H1 (cell line): Measurements from ENCODE around the gene CACNB4. TPM values are rescaled to one million over a fixed set of nuclear protein-coding genes. Genes with fewer than 3 reads are reported as not detected.

Source experiments
- CTCF ChIA-PET: fragments of 300-600 bp; sonication (Branson Sonifier 250); formaldehyde crosslinking; loops from one replicate; lab custom pipeline; 2021; ENCODE audit not compliant: partially characterized antibody; lab: Charles Lee
- POLR2A ChIA-PET: fragments of 300-600 bp; sonication (Branson Sonifier 250); formaldehyde crosslinking; loops from one replicate; lab custom pipeline; 2021; ENCODE audit warnings: inconsistent platforms; ENCODE audit not compliant: partially characterized antibody; lab: Charles Lee
- DNase-seq, 2 experiments: peaks; one replicate each; pipeline versions ENCODE4 v3.0.0 to v3.0.0-alpha.2; 2010 to 2022; ENCODE audit warnings: low spot score in 2 of 2, low read depth in 1 of 2, mixed read lengths in 1 of 2
- FAIRE-seq: peaks from 2 replicates; lab custom pipeline; 2011; peaks lifted over from hg19 to GRCh38; lab: Jason Lieb, UNC
- H2AFZ ChIP-seq: 2 replicates; pipeline ENCODE4 v1.8.1; 2012; ENCODE audit warnings: low read length, inconsistent platforms
- H2AK5ac ChIP-seq: 2 replicates; pipeline ENCODE4 v1.6.1; 2013; ENCODE audit warnings: low read depth, low read length
- H2BK120ac ChIP-seq: replicated peaks from 2 replicates; pipeline ENCODE3; 2013; ENCODE audit warnings: low read depth, low read length, inconsistent platforms
- H2BK12ac ChIP-seq: 2 replicates; pipeline ENCODE4 v1.6.1; 2013; ENCODE audit warnings: low read depth, low read length
- H2BK15ac ChIP-seq: 2 replicates; pipeline ENCODE4 v1.6.1; 2013; ENCODE audit warnings: low read length
- H2BK20ac ChIP-seq: 2 replicates; pipeline ENCODE4 v1.6.1; 2013; ENCODE audit warnings: low read length
- H2BK5ac ChIP-seq: 2 replicates; pipeline ENCODE4 v1.6.1; 2013; ENCODE audit warnings: low read depth, low read length
- H3K14ac ChIP-seq: 2 replicates; pipeline ENCODE4 v1.6.1; 2013; ENCODE audit warnings: inconsistent platforms; ENCODE audit not compliant: insufficient read length
- H3K18ac ChIP-seq: 2 replicates; pipeline ENCODE4 v1.6.1; 2013; ENCODE audit warnings: low read length; ENCODE audit errors: extremely low read depth
- H3K23ac ChIP-seq: 2 replicates; pipeline ENCODE4 v1.6.1; 2013; ENCODE audit warnings: inconsistent platforms; ENCODE audit not compliant: insufficient read length
- H3K23me2 ChIP-seq: 2 replicates; pipeline ENCODE4 v1.6.1; 2013; ENCODE audit warnings: low read depth, low read length
- H3K27ac ChIP-seq: 2 replicates; pipeline ENCODE4 v1.6.1; 2011; ENCODE audit warnings: low read depth, low read length, inconsistent platforms
- H3K27me3 ChIP-seq, 4 experiments: replicated peaks in 1 of 4; 1 replicate in 1 of 4; 2 replicates in 3 of 4; pipeline versions ENCODE4 v1.6.1 to v1.8.1; 2011 to 2013; ENCODE audit warnings: low read length in 3 of 4, mild to moderate bottlenecking in 3 of 4, inconsistent platforms in 2 of 4, mixed read lengths in 2 of 4, moderate library complexity in 1 of 4; ENCODE audit not compliant: control insufficient read depth in 3 of 4, insufficient read depth in 3 of 4; ENCODE audit errors: extremely low read depth in 1 of 4
- H3K36me3 ChIP-seq, 4 experiments: 2 replicates each; pipeline versions ENCODE4 v1.6.1 to v1.8.1; 2011 to 2013; ENCODE audit warnings: mild to moderate bottlenecking in 4 of 4, low read length in 3 of 4, moderate library complexity in 2 of 4, control low read depth in 1 of 4, inconsistent platforms in 1 of 4; ENCODE audit not compliant: insufficient read depth in 4 of 4, control insufficient read depth in 2 of 4
- H3K4ac ChIP-seq: replicated peaks from 2 replicates; pipeline ENCODE3; 2013; ENCODE audit warnings: low read length, low read depth, mixed read lengths, inconsistent platforms; ENCODE audit not compliant: insufficient read length
- H3K4me1 ChIP-seq, 4 experiments: replicated peaks in 1 of 4; 1 replicate in 1 of 4; 2 replicates in 3 of 4; pipeline versions ENCODE4 v1.6.1 to v1.8.1; 2011 to 2013; ENCODE audit warnings: low read length in 3 of 4, inconsistent platforms in 2 of 4, mixed read lengths in 1 of 4; ENCODE audit not compliant: insufficient read depth in 4 of 4, control insufficient read depth in 3 of 4
- H3K4me2 ChIP-seq, 2 experiments: 2 replicates each; pipeline versions ENCODE4 v1.6.1 to v1.8.1; 2011 to 2013; ENCODE audit warnings: low read depth in 2 of 2, low read length in 2 of 2, control low read depth in 1 of 2, inconsistent platforms in 1 of 2, mild to moderate bottlenecking in 1 of 2; ENCODE audit not compliant: insufficient read depth in 1 of 2
- H3K4me3 ChIP-seq, 4 experiments: fragments of 200-600, 300-600 bp in 1 of 4; sonication (generic), shearing (Covaris generic), sonication (Bioruptor Twin) in 1 of 4; 2 replicates each; pipeline versions ENCODE4 v1.5.1 to v1.8.1; 2011 to 2016; ENCODE audit warnings: low read length in 4 of 4, low read depth in 3 of 4, control low read depth in 2 of 4, inconsistent platforms in 2 of 4, mild to moderate bottlenecking in 2 of 4, mixed read lengths in 1 of 4, moderate library complexity in 1 of 4; ENCODE audit not compliant: insufficient read depth in 2 of 4; ENCODE audit errors: extremely low read depth in 1 of 4
- H3K56ac ChIP-seq: replicated peaks from 2 replicates; pipeline ENCODE3; 2013; ENCODE audit warnings: low read depth, mild to moderate bottlenecking, mixed read lengths, low read length, inconsistent platforms; ENCODE audit not compliant: insufficient read length
- H3K79me1 ChIP-seq: 2 replicates; pipeline ENCODE4 v1.6.1; 2013; ENCODE audit warnings: low read depth, low read length, control low read depth
- H3K79me2 ChIP-seq, 2 experiments: 2 replicates each; pipeline versions ENCODE4 v1.6.1 to v1.8.1; 2012 to 2013; ENCODE audit warnings: low read length in 2 of 2, mild to moderate bottlenecking in 2 of 2, inconsistent platforms in 1 of 2; ENCODE audit not compliant: insufficient read depth in 2 of 2, control insufficient read depth in 1 of 2
- H3K9ac ChIP-seq, 4 experiments: replicated peaks in 1 of 4; 1 replicate in 1 of 4; 2 replicates in 3 of 4; pipeline versions ENCODE4 v1.6.1 to v1.8.1; 2011 to 2013; ENCODE audit warnings: low read depth in 3 of 4, low read length in 3 of 4, control low read depth in 2 of 4, mild to moderate bottlenecking in 2 of 4, moderate library complexity in 2 of 4, inconsistent platforms in 1 of 4; ENCODE audit errors: extremely low read depth in 1 of 4
- H3K9me3 ChIP-seq, 2 experiments: 2 replicates each; pipeline versions ENCODE4 v1.6.1 to v1.8.1; 2012 to 2013; ENCODE audit warnings: mild to moderate bottlenecking in 2 of 2, moderate library complexity in 2 of 2, control low read depth in 1 of 2, inconsistent platforms in 1 of 2, low read depth in 1 of 2, low read length in 1 of 2, mixed read lengths in 1 of 2; ENCODE audit not compliant: insufficient read depth in 2 of 2
- H4K20me1 ChIP-seq, 2 experiments: replicated peaks in 1 of 2; 2 replicates each; pipeline versions ENCODE3 to v1.8.1; 2011 to 2013; ENCODE audit warnings: inconsistent platforms in 2 of 2, low read length in 2 of 2, mild to moderate bottlenecking in 1 of 2; ENCODE audit not compliant: insufficient read depth in 2 of 2, control insufficient read depth in 1 of 2
- H4K5ac ChIP-seq: 2 replicates; pipeline ENCODE4 v1.6.1; 2013; ENCODE audit warnings: low read length, low read depth, mixed read lengths, inconsistent platforms; ENCODE audit not compliant: insufficient read length
- H4K8ac ChIP-seq: 2 replicates; pipeline ENCODE4 v1.8.0; 2013; ENCODE audit warnings: mild to moderate bottlenecking, moderate library complexity, low read length, inconsistent platforms; ENCODE audit not compliant: insufficient read depth; ENCODE audit errors: extremely low read depth
- H4K91ac ChIP-seq: replicated peaks from 2 replicates; pipeline ENCODE3; 2013; ENCODE audit warnings: low read length, mixed read lengths, inconsistent platforms; ENCODE audit not compliant: insufficient read length
- CBX5 ChIP-seq: fragments of 300-800, 300-1000 bp; sonication (generic); IDR thresholded peaks from 2 replicates; pipeline ENCODE4 v1.7.1; 2016; ENCODE audit warnings: antibody characterized with exemption, low read length, low read depth
- CBX8 ChIP-seq: fragments of 300-800, 300-1000 bp; sonication (generic); IDR thresholded peaks from 2 replicates; pipeline ENCODE4 v1.7.1; 2016; ENCODE audit warnings: low read depth, low read length, borderline replicate concordance
- FOSL1 ChIP-seq: IDR thresholded peaks from 2 replicates; pipeline ENCODE4 v1.6.1; 2011; ENCODE audit warnings: mild to moderate bottlenecking, low read depth, low read length, moderate library complexity; ENCODE audit not compliant: insufficient read depth
- GABPA ChIP-seq: IDR thresholded peaks from 2 replicates; pipeline ENCODE4 v1.6.1; 2011; ENCODE audit warnings: mild to moderate bottlenecking, low read length, moderate library complexity, borderline replicate concordance; ENCODE audit not compliant: insufficient read depth
- KDM1A ChIP-seq: fragments of 200-600, 300-600 bp; sonication (generic); IDR thresholded peaks from 2 replicates; pipeline ENCODE4 v1.7.1; 2016; ENCODE audit warnings: mild to moderate bottlenecking, low read length, borderline replicate concordance
- POLR2AphosphoS5 ChIP-seq: IDR thresholded peaks from 2 replicates; pipeline ENCODE4 v1.6.1; 2011; ENCODE audit warnings: low read depth, low read length
- TBP ChIP-seq: IDR thresholded peaks from 2 replicates; pipeline ENCODE4 v1.6.1; 2011; ENCODE audit warnings: low read depth, low read length, improper control_type of control experiment
- WGBS, 2 experiments: shearing (Covaris generic) in 1 of 2; methylation state at CpG; one replicate each; pipeline versions ENCODE4 v1.1.6 to v1.1.7; 2013 to 2015; ENCODE audit warnings: low lambda C conversion rate in 2 of 2, mixed read lengths in 2 of 2, inconsistent platforms in 1 of 2, low coverage in 1 of 2, missing lambda C conversion rate in 1 of 2; ENCODE audit not compliant: insufficient replicate concordance in 2 of 2, insufficient coverage in 1 of 2, insufficient read length in 1 of 2; ENCODE audit errors: extremely low coverage in 1 of 2, missing lambda C conversion rate in 1 of 2; 5-methylcytosine and 5-hydroxymethylcytosine counted together
- polyA plus RNA-seq, 7 experiments: library from polyadenylated mRNA; depleted of rRNA in 3 of 7; stranded (reverse) in 5 of 7; unstranded in 2 of 7; fragments of >200 nt in 5 of 7; fragments of 200-250 nt in 2 of 7; gene quantifications; 1 replicate in 5 of 7; 2 replicates in 1 of 7; 4 replicates in 1 of 7; pipeline versions ENCODE4 v1.2.1 to v1.2.3, GENCODE V29; 2011 to 2013; ENCODE audit warnings: missing spikeins in 2 of 7, mixed read lengths in 2 of 7
- total RNA-seq: library from RNA; stranded (reverse); fragmentation: NEBNext Ultra II Directional; extraction: Animal tissue kit (Norgen Biotek cat#: 25700); gene quantifications from 2 replicates; pipeline ENCODE4 v1.2.1, GENCODE V29; 2021

Gene CACNB4
- total and polyA plus RNA-seq, 2 of the 8 experiments (the other 6 are each of a cell fraction or from before 2014, with no cell fraction given), result 2.0 to 4.0 TPM

DNA sequence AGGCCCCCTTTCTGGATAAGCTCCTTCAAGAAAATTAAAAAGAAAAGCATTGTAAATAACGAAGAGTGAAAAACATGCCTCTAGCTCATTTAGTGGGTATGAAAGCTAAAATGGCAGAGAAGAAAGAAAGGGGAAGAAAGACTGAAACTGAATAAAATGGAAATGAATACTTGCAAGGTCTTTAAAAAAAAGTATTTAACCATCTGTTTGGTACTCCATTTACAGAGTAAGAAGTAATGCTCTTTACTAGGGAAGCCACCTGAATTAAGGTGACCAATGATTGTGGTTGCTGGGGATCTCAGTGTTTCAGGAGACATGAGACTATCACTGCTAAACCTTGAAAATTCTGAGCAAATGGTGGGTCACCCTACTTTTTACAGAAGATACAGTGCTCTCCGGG is 253.0 kb downstream of the CACNB4 start:
- Histone ChIP-seq H2BK120ac (no peak overlapping the region), H4K91ac (no peak overlapping the region), H2BK20ac (no peak overlapping the region), H3K9ac (no peak overlapping the region), H2BK12ac (no peak overlapping the region), H2BK5ac (no peak overlapping the region), H3K56ac (no peak overlapping the region), H3K27ac (no peak overlapping the region), H3K36me3 (no peaks in the 10 kb centered on the region), H4K20me1 (no peaks in the 10 kb centered on the region), H3K18ac (no peak overlapping the region), H3K79me1 (no peaks in the 10 kb centered on the region), H3K4ac (no peak overlapping the region), H4K5ac (no peak overlapping the region), H4K8ac (no peak overlapping the region), H2AK5ac (no peak overlapping the region), H2AFZ (no peak overlapping the region), H3K23me2 (no peaks in the 10 kb centered on the region), H2BK15ac (no peak overlapping the region), H3K23ac (no peak overlapping the region), H3K4me3 (no peak overlapping the region), H3K27me3 (no peaks in the 10 kb centered on the region), H3K14ac (no peak overlapping the region), H3K4me1 (no peaks in the 10 kb centered on the region), H3K9me3 (no peaks in the 10 kb centered on the region), H3K4me2 (no peak overlapping the region), H3K79me2 (no peaks in the 10 kb centered on the region)
- WGBS, 2 experiments, result 90% methylated on average over 2 of the region's 2 CpGs; no CpG with 5 or more reads in 1 of the 2 experiments
- ChIA-PET POLR2A (interaction anchor here (1.0 to 1.2 kb wide), 2 partner anchors 18 to 40 kb away, joined by 3 to 6 read pairs; partner anchors contain the start of gene ARL5A), CTCF (interaction anchor here (0.9 to 1.6 kb wide), 3 partner anchors 22 to 200 kb away, joined by 3 read pairs; no protein-coding TSS in a partner anchor)
- FAIRE-seq (no peak), DNase-seq (no peak)
- TF ChIP-seq POLR2AphosphoS5, result no peak
- no peak for TF ChIP-seq CBX5
- no peak for TF ChIP-seq CBX8
- no peak for TF ChIP-seq GABPA
- TF ChIP-seq TBP, result no peak
- no peak for TF ChIP-seq FOSL1
- TF ChIP-seq KDM1A, result no peak
